ENCODE results near the gene BLACAT1.
"Not testable (repeated sequence)": the region's sequence is repeated elsewhere in the genome, so short reads cannot be mapped to it uniquely, and the experiment has no call there.

Gene BLACAT1

DNA sequence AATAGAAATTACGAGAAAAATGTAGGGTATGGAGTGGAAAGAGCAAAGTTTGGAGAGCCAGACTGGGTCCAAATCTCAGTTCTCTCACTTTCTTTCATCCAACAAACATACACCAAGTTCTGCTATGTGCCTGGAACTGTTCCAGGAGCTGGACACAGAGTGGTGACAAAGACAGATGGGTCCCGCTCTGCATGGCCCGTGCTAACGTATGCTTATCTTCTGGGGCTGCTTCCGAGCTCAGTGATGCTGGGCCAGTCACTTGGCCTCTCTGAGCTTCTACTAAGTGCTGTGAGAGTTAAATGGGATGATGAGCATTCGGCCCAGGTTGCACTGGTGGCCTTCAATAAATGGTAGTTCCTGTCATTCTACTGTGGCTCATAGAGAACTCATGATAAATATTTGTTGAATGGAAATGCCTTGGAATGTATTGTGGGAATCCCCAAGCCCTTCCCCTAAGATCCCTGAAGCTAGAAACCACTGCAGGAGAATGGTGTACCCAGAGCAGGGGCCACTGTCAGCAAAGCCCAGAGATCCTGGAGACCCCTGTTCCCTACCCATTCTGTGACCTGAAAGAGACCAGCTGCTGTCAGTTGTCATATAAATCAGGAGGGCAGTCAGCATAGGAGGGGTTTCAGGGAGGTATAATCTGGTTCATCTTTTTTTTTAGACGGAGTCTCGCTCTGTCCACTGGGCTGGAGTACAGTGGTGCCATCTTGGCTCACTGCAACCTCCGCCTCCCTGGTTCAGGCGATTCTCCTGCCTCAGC, 37.8 kb downstream of the BLACAT1 start:
- DNase-seq (ENCODE audit: low read depth in 2 of 2) = no peak

DNA sequence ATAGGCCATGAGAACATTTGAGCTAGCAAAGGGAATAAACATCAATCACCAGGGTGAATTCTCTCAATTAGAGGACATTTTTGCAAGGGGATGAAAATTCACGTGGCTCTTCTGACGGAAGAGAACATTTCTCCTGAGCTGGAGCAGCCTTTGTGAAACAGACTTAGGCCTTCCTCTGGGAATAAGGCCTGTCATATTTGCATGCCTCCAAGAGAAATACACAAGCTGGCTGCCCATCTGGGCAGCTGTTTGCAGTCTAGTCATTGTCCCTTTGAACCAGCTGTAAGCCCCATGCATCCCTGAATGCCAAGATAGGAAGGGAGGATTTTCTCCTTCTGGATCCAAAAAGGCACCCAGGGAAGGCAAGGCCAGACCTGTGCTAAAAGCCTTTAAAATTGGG, 39.5 kb downstream of the BLACAT1 start:
- no peak for DNase-seq (ENCODE audit: low read depth in 2 of 2)

DNA sequence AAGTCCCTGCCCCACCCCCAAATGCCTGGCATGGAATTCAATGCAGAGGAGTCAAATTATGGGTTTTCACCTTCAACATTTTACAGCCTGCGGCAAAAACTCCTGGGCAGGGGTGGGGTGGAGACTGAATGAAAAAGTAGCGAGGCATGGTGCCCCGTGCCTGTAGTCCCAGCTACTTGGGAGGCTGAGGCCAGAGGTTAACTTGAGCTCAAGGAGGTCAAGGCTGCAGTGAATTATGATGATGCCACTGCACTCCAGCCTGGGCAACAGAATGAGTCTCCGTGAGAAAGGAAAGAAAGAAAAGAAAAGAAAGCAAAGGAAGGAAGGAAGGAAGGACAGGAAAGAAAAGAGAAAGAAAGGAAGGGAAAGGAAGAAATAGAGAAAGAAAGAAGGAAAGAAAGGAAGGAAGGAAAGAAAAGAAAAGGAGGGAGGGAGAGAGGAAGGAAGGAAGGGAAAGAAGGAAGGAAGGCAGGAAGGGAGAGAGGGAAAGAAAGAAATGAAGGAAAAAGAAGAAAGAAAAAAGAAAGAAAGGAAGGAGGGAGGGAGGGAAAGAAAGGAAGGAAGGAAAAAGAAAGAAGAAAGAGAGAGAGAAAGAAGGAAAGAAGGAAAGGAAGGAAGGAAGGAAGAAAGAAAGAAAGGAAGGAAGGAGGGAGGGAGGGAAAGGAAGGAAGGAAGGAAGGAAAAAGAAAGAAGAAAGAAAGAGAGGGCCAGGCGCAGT, 45.1 kb downstream of the BLACAT1 start:
- DNase-seq (ENCODE audit: low read depth in 2 of 2) = no peak

DNA sequence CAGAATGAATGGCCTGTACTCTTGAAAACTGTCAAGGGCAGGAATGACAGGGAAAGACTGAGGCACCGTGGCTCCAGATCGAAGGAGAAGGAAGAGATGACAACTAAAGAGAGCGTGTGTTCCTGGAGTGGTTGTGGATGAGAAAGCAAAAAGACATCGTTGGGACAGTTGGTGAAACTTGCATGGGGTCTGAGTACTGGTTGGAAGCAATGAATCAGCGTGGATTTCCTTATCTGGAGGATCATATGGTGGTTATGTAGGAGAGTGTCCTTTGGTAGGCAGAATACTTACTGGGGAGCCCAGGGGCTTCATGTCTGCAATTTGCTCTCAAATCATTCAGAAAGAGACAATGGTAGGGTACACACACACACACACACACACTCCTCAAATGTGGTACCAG, 47.9 kb downstream of the BLACAT1 start:
- DNase-seq (ENCODE audit: low read depth in 2 of 2) = no peak

DNA sequence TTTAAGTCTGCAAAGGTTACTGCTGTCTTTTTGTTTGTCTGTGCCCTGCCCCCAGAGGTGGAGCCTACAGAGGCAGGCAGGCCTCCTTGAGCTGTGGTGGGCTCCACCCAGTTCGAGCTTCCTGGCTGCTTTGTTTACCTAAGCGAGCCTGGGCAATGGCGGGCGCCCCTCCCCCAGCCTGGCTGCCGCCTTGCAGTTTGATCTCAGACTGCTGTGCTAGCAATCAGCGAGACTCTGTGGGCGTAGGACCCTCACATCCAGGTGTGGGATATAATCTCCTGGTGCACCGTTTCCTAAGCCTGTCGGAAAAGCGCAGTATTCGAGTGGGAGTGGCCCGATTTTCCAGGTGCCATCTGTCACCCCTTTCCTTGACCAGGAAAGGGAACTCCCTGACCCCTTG, 49.6 kb downstream of the BLACAT1 start:
- not testable (repeated sequence) for DNase-seq (ENCODE audit: low read depth in 2 of 2)

Measured in stimulated activated CD8-positive, alpha-beta memory T cell treated with anti-CD3 and anti-CD28 coated beads, Interleukin-2, amount 100 ng/mL, for 1 hour (primary cell).